Activated CD4-positive, alpha-beta T cell treated with anti-CD3 and anti-CD28 coated beads, Interleukin-2, amount 50 U/mL, for 1 hour (primary cell): ENCODE data around the gene CRYAA.
"Not testable (repeated sequence)": the region's sequence is repeated elsewhere in the genome, so short reads cannot be mapped to it uniquely, and the experiment has no call there.

Experiments
- DNase-seq: peaks from one replicate; pipeline ENCODE4 v3.0.0-alpha.2; 2020

The CRYAA gene

GRCh38 chr21:43168708-43169107 lies at the start of gene CRYAA:
CRYAA (plus strand) TSS chr21:43169008; CDS start chr21:43169100, 92 bp downstream.
- DNase-seq, result not testable (repeated sequence)

DNA sequence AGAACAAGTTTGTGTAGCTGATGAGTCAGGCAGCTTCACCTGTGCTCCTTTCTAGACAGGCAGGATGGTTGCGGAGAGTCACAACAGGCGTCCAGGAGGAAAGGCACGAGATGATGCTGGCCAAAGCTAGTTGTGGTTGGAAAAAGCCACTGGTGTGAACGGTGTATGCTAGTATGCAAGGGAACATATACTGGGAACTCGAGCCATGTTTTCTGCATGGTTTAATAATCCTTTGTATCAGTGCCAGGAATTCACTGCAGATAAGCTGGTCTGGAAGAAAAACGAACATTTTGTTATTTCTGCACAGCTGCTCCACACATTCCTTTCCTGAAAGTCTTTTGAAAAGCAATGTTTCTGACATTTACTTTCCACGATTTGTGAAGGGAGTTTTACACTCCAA lies 38.7 kb upstream of the CRYAA start:
- DNase-seq, result not testable (repeated sequence)

GRCh38 chr21:43134520-43134919 lies 34.3 kb upstream of the CRYAA start:
- not testable (repeated sequence) for DNase-seq

GRCh38 chr21:43138944-43139343 lies 29.9 kb upstream of the CRYAA start:
- DNase-seq, result not testable (repeated sequence)

DNA sequence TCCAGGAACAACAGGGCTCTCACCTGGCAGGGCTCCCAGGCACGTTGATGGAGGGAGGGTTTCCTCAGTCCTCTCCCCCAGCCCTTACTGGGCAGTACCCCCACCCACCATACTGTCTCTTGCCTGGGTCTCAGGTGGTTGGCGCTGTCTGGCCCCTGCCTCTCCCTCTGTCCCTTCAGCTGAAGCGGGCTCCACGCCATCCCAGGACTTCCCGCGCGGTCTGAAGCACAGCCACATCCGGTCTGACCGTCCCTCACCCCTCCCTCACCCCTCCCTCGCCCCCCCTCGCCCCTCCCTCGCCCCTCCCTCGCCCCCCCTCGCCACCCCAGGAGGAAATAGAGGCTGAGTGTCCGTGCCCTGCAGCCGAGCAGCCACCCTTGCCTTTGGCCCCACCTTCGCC lies 27.4 kb upstream of the CRYAA start:
- DNase-seq, result not testable (repeated sequence)

- DNase-seq, result not testable (repeated sequence)
Measured at GRCh38 chr21:43146637-43147036, 22.2 kb upstream of the CRYAA start.

- DNase-seq, result not testable (repeated sequence)
Measured at GRCh38 chr21:43147999-43148398, 20.8 kb upstream of the CRYAA start.

DNA sequence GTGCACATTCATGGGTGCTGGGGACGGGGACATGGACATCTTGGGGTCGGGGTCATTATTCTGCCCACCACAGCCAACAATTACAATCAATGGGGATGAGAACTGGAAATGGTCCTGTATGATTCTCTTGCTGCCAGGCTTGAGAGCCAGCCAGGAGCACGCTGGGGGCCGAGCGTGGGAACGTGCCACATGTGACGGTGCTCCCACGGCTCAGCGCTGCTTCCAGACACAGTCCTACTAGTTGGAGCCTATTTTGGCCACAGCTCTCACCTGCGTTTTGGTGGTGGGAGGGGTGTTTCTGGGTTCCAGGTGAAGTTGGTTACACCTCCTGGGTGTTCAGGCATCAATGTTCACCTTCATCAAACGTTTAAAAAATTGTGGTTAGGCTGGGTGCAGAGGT lies 19.5 kb upstream of the CRYAA start:
- DNase-seq, result not testable (repeated sequence)

- not testable (repeated sequence) for DNase-seq
Measured at GRCh38 chr21:43153601-43154000, 15.2 kb upstream of the CRYAA start.

- DNase-seq, result not testable (repeated sequence)
Measured at GRCh38 chr21:43159279-43160175, 9.3 kb upstream of the CRYAA start.

GRCh38 chr21:43161826-43162707 lies 6.7 kb upstream of the CRYAA start:
- not testable (repeated sequence) for DNase-seq

DNA sequence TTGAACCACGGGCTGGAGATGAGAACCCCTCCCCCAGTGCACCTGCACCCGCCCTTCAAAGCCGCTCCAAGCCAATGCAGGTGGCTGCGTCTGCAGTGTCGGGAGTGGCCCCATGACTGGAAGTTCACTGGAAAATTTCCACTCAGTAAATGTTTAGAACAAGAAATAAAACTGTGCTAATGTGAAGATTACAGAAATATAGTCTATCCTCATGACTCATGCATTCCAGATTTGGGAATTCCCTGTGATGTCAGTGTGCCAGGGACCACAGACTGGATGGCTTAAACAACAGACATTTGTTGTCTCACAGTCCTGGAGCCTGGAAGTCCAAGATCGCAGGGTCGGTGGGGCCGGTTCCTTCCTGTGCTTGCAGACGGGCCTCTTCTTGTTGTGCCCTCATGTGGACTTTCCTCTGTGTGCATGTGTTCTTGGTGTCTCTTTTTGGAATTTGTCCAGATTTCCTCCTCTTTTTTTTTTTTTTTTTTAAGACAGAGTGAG lies 6.1 kb upstream of the CRYAA start:
- not testable (repeated sequence) for DNase-seq

- not testable (repeated sequence) for DNase-seq
Measured at GRCh38 chr21:43164823-43165222, 4.0 kb upstream of the CRYAA start.

GRCh38 chr21:43165734-43166133 lies 3.1 kb upstream of the CRYAA start:
- DNase-seq, result not testable (repeated sequence)

DNA sequence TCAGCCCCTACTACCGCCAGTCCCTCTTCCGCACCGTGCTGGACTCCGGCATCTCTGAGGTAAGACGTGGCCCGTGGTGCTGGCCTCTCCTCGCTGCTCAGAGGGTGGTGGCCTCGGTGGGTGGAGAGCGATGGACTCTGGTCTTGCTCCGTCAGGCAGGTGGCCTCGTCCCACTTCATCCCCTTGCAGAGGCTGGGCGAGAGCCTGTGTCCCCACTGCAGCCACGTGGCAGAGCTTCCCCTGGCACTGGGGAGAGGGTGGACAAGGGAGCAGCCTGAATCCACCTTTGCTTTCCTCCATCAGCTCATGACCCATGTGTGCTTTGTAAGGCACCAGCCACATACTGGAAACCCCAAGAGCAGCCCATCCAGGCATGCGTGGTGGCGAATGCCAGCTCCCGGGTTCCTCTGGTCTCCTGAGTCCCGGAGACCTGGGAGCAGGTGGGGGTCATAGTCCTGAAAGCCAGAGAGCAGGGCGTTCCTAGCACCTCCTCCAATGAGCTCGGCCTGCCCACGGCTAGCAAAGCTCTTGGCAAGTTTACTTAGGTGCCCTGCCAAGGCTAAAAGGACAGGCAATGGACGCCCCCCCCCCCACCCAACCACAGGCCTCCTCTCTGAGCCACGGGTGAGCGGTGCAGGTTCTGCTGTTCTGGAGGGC lies 550 bp downstream of the CRYAA start:
- not testable (repeated sequence) for DNase-seq

DNA sequence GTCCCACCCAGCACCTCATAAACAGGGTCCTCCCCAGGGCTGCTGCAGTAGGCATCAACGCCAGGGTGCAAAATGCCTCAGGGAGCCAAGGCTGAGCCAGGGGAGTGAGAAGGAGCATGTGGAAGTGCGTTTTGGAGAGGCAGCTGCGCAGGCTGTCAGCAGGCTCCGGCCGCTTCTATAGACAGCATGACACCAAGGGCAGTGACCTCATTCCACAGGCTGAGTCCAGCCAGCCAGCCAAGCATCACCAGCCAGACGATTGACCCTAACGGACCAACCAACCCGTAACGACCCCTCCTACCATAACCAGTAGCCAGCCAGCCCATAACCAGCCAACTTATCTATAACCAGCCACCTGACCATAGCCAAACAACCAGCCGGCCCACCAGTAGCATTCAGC lies 1.1 kb downstream of the CRYAA start:
- DNase-seq, result not testable (repeated sequence)

DNA sequence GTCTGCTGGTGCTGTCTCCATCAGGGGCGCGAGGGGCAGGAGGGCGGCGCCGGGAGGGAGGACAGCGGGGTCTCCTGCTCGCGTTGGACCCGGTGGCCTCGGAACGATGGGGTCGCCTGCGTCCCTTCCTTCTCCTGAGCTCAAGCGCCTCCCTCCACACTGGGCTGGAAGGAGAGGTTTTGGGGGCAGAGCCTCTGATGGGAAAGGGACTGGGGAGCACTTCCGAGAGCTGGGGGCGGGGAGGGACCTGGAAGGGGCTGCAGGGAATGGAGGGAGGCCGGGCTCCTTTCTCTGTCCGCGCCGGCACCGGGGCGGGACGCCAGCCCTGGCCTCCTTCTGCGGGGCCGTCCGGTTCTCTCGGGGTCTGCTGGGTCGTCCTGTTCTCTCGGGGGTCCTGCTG lies 4.0 kb downstream of the CRYAA start:
- not testable (repeated sequence) for DNase-seq

DNA sequence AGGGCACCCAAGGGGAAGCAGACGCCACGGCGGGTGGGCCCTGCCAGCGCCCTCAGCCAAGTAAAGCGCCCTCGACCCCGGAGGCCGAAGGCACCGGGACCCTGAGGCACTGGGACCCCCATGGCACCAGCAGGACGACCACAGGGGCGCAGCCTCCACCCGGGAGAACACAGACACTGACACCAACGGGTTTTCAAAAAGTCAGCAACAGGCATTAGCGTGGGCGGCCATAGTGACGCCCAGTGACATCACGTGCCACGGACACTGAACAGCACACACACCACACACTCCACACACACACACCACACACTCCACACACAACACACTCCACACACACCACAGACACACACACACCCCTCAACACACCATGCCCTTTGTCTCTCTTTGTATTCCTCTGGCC lies 4.6 kb downstream of the CRYAA start:
- DNase-seq, result not testable (repeated sequence)

- not testable (repeated sequence) for DNase-seq
Measured at GRCh38 chr21:43173930-43174329, 5.1 kb downstream of the CRYAA start.

DNA sequence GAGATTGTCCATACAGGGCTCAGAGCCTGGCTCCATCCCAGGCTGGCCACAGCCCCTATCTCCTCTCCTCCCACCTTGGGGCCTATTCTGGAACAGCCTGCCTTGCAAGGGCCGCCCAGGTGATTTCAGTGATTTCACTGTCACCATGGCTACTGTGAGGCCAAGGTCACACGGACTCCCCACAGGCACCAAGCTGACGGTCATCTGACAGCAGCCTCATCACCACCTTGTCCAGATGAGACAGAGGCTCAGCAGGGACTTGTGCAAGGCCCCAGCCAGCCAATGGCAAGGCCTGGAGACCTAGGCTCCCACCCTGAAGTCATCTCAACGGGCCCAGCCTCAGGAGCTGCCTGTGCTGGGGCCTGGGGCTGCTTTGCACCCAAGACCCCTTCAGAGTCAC lies 6.2 kb downstream of the CRYAA start:
- not testable (repeated sequence) for DNase-seq

GRCh38 chr21:43176621-43177020 lies 7.8 kb downstream of the CRYAA start:
- DNase-seq, result not testable (repeated sequence)

- DNase-seq, result not testable (repeated sequence)
Measured at GRCh38 chr21:43177043-43177906, 8.5 kb downstream of the CRYAA start.
